NB4 (cell line): ENCODE measurements around the gene WSB1.
A peak's percentile ranks its signal among the peaks of the same experiment; 100 is the strongest.

Experiments used
- DNase-seq: peaks from one replicate; pipeline ENCODE4 v3.0.0; 2010; ENCODE audit warnings: low read depth
- H3K4me3 ChIP-seq: one replicate; pipeline ENCODE4 v1.5.1; 2011; ENCODE audit warnings: mild to moderate bottlenecking, low read depth, low read length, moderate library complexity
- CTCF ChIP-seq: IDR thresholded peaks from one replicate; pipeline ENCODE4 v1.5.1; 2012; ENCODE audit warnings: low read depth, low read length
- MAX ChIP-seq: IDR thresholded peaks from 2 replicates; pipeline ENCODE4 v1.6.1; 2011; ENCODE audit warnings: low read depth, low read length
- MYC ChIP-seq: IDR thresholded peaks from 2 replicates; pipeline ENCODE4 v1.6.1; 2011; ENCODE audit warnings: low read depth, low read length
- POLR2A ChIP-seq: IDR thresholded peaks from 2 replicates; pipeline ENCODE4 v1.6.1; 2011; ENCODE audit warnings: mild to moderate bottlenecking; ENCODE audit not compliant: insufficient read length; ENCODE audit errors: extremely low read depth

WSB1 gene

GRCh38 chr17:27294689-27295630 is 1.0 kb downstream of the WSB1 start:
- 0 out of 2 replicates have a peak, but pooled peaks have one; percentile 19 for TF ChIP-seq MYC
- TF ChIP-seq POLR2A: peak; percentile 41
- no peak for TF ChIP-seq MAX
- no peak for TF ChIP-seq CTCF
- peak overlapping the region; percentile 94 for H3K4me3 ChIP-seq
- DNase-seq: peak; percentile 91

- H3K4me3 ChIP-seq: peak overlapping the region; percentile 94
- TF ChIP-seq MAX (no peak), POLR2A (no peak), MYC (no peak), CTCF (no peak)
- no peak for DNase-seq
These were observed 2.0 kb downstream of the WSB1 start for GRCh38 chr17:27295945-27296344.

GRCh38 chr17:27296428-27296979 is 2.6 kb downstream of the WSB1 start:
- peak; percentile 41 for DNase-seq
- no peak for TF ChIP-seq POLR2A
- no peak for TF ChIP-seq CTCF
- no peak for TF ChIP-seq MYC
- no peak for TF ChIP-seq MAX
- peak overlapping the region; percentile 94 for H3K4me3 ChIP-seq

GRCh38 chr17:27299384-27300049 is 5.6 kb downstream of the WSB1 start:
- no peak for DNase-seq
- H3K4me3 ChIP-seq: no peak overlapping the region
- TF ChIP-seq POLR2A (no peak), CTCF (no peak), MYC (no peak), MAX (no peak)

- H3K4me3 ChIP-seq: no peak overlapping the region
- TF ChIP-seq POLR2A: no peak
- no peak for TF ChIP-seq MYC
- TF ChIP-seq MAX: no peak
- no peak for TF ChIP-seq CTCF
- no peak for DNase-seq
These were observed 9.8 kb downstream of the WSB1 start for GRCh38 chr17:27303734-27304133.
